GM18511 (cell line): ENCODE measurements around the gene PAQR8.
A peak's percentile ranks its signal among the peaks of the same experiment; 100 is the strongest.

Source experiments
- ATAC-seq: cut with Tn5 transposase; IDR thresholded peaks from one replicate; pipeline ENCODE4 v1.9.1; 2021; ENCODE audit warnings: mild to moderate bottlenecking, moderate library complexity; ENCODE audit not compliant: unreplicated experiment

PAQR8 gene

DNA sequence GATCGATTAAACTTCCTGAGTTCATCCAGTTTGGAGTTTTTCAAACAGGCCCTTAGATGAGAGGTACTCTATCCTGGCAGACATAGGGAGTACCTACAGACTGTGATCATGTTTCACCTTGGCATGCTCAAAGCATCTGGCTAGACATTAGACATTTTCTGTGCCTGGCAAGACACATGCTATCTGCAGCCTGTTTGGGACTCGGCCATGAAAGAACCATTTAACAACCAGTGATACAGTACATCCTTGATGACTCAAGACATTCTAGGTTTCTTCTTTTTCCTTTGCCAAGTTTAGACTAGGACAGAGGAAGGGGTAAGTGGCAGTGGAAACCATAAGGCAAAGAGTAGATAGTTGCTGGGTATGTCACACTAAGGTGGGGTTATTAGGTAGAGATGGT, 15.4 kb upstream of the PAQR8 start:
- no peak for ATAC-seq

- ATAC-seq = no peak
Observed at GRCh38 chr6:52347818-52348217, 14.1 kb upstream of the PAQR8 start.

- no peak for ATAC-seq
Observed at GRCh38 chr6:52351879-52352238, 10.1 kb upstream of the PAQR8 start.

DNA sequence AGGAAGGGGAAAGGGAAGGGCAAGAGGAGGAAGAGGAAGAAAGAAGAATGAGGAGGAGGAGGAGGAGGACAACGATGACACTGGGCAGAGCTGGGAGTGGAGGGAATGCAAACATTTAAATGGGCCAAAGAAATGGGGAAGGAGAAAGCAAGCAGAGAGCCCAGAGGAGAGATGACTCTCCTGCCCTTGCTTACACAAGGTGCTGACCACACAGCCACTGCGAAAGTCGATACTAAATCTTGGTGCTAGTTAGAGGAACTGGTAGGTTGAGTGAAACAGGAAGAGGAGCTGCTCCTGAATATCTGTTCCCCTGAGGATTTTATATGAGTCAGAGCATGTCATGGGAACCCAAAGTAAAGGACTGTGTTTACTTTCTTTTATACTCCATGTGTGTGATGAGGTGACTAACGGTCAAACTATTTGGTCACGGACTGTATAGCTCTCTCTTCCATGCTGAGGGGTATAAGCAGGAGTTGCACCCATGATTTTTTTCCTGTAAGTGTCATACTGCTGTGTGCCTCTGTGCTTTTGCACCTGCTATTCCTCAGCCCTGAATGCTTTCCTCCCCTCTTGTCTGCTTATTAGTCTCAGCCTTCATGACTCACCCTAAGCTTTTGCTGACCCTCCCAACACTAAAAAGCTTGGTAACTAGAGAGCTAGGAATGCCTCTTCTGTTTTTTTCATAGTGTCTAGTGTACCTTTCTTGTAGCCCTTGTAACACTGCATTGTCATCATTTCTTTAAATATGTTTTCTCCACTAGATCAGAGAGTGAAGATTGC, 9.5 kb upstream of the PAQR8 start:
- ATAC-seq = peak; percentile 97

- no peak for ATAC-seq
Observed at GRCh38 chr6:52356017-52356416, 5.9 kb upstream of the PAQR8 start.

DNA sequence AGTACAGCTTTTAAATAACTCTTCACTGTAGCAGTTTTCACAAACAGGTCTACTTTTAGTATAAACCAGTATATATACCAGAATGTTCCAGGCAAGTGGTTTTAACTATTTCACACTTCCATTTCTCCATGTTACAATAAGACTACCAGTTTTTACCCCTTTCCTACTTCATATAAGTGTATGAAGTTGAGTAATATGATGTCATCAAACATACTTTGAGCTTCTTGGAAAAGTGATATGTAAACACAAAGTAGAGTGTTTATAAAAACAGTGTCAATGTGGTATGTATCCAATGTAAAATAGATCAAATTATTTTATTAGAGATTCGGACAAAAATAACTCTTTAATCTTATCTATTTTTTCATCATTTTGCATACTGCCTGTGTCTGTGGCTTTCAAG, 2.5 kb upstream of the PAQR8 start:
- no peak for ATAC-seq

- no peak for ATAC-seq
Observed at GRCh38 chr6:52360028-52360427, 1.9 kb upstream of the PAQR8 start.

GRCh38 chr6:52360601-52361413, 1.1 kb upstream of the PAQR8 start:
- ATAC-seq = no peak

GRCh38 chr6:52361414-52361944, 472 bp upstream of the PAQR8 start:
- peak; percentile 24 for ATAC-seq

DNA sequence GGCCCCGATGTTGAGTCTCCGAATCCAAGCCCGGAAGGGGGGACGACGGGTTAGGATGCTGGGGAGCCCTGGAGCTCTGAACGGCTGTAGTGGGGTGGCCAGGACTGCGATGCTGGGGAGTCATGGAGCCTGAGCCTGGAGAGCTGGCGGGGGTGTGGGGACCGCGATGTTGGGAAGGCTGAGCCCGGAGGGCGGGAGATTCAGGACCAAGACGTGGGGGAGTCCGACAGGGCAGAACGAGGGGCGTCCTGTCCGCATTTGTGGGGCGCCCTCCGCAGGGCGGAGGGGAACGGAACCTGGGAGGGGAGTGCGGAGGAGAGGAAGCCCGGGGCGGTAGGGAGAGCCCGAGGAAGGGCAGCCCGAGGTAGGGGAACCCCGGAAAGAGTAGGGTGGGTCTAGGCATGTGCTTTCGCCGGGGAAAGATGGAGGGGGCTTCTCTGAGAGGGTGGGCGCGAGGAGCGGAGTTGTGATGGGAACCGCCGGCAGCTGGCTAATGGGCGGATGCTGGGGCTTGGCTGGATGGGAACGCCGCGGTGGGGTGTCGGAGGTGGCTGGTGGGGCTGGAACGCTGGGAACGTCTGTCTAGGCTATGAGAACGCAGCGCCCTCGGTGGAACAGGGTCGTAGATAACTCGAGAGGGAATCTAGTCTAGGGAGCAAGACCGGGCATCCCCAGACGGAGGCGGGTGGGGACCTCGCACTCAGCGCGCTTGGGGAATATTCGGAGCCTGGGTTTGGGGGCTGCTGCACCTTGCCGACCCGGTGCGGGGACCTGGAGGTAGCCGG, 684 bp downstream of the PAQR8 start:
- peak; percentile 54 for ATAC-seq

GRCh38 chr6:52363228-52363867, 1.4 kb downstream of the PAQR8 start:
- ATAC-seq = no peak

GRCh38 chr6:52364480-52365166, 2.7 kb downstream of the PAQR8 start:
- no peak for ATAC-seq

- no peak for ATAC-seq
Observed at GRCh38 chr6:52365317-52365716, 3.4 kb downstream of the PAQR8 start.

DNA sequence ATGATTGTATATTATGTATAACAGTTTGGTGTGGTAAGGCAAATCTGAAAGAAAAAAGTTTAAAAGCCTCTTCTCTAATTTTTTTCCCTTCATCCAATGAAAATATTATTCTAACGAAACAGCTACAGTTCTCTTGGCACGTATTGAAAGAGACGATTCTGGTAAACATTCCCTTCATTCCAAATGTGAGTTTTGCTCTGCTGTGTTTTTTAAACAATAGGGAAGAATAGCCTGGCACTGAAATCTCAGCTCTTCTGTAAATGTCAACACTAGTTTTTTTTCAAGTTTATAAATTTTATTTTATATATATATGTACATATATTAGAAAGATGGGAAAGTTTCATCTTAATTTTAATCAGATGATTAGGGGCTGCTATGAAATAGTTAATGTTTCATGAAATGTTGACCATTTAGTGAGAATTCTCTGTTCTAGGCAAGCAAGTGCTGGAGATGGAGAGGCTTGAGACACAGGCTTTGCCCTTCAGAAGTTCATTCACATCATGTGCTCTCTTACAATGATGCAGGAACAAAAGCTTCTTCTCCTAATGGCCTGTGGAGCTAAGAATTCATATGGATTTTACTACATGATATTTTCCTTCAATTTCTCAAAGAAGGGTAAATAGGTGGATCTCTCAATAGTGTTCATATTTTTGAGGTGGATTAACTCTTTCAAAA, 4.1 kb downstream of the PAQR8 start:
- no peak for ATAC-seq

DNA sequence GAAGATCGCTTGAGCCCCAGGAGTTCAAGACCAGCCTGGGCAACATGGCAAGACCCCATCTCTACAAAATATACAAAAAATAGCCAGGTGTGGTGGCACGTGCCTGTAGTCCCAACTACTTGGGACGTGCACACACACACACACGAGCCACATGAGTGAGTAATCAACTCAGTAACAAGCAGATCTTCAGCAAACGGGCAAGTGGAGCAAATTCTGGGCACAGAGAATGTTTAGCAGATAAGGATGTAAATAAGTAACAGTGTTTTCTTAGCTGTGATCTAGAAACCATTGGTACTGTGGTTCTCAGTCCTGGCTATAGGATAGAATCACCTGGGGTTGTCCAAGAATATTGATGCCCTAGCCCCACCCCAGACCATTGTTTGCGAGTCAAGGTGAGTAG, 6.1 kb downstream of the PAQR8 start:
- no peak for ATAC-seq

- ATAC-seq = no peak
Observed at GRCh38 chr6:52369234-52369633, 7.3 kb downstream of the PAQR8 start.

GRCh38 chr6:52371656-52372191, 9.8 kb downstream of the PAQR8 start:
- no peak for ATAC-seq

DNA sequence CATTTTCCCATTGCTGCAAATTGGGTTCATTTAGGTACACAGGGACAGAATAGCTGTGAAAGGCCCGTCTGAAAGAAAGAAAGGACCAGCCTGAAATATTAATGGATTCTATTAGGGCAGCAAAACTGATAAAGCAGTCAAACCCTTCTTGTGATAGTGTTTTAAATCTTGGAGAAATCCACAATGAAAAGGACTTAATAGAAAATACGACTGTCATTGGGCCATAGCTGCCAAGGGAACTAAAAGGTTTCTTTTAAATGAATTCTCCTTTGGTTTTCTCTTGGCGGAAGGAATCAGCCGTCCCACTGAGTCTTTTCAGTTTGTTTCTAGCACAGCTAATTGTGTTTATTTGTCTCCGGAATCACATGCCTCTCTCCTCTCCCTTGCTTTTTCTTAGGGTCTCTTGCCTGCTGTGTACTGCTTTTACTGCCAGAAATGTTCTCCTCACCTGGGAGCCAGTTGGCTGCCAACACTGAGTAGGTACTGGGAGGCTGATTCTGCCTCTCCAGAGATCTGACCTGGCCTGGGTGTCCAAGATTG, 11.3 kb downstream of the PAQR8 start:
- no peak for ATAC-seq

- ATAC-seq = no peak
Observed at GRCh38 chr6:52374247-52374646, 12.3 kb downstream of the PAQR8 start.
